HEK293T (cell line): ENCODE results near the gene SLC25A33.

Experiments
- ARNT ChIP-seq: fragments of 450-650 bp; IDR thresholded peaks from 2 replicates; pipeline ENCODE4 v1.6.1; 2017; ENCODE audit warnings: mild to moderate bottlenecking
- BHLHE40 ChIP-seq: fragments of 450-650 bp; IDR thresholded peaks from 2 replicates; pipeline ENCODE4 v1.6.1; 2016; ENCODE audit warnings: mild to moderate bottlenecking, moderate library complexity, borderline replicate concordance
- FOXA1 ChIP-seq: fragments of 450-650 bp; IDR thresholded peaks from 2 replicates; pipeline ENCODE4 v1.6.1; 2016; ENCODE audit warnings: mild to moderate bottlenecking
- FOXK2 ChIP-seq: fragments of 450-650 bp; IDR thresholded peaks from 2 replicates; pipeline ENCODE4 v1.6.1; 2016; ENCODE audit warnings: mild to moderate bottlenecking
- FOXM1 ChIP-seq: fragments of 450-650 bp; IDR thresholded peaks from 2 replicates; pipeline ENCODE4 v1.6.1; 2017; ENCODE audit warnings: mild to moderate bottlenecking, borderline replicate concordance
- HDGF ChIP-seq: fragments of 450-650 bp; IDR thresholded peaks from 2 replicates; pipeline ENCODE4 v1.6.1; 2017; ENCODE audit warnings: antibody characterized with exemption, borderline replicate concordance
- L3MBTL2 ChIP-seq: fragments of 450-650 bp; conservative IDR thresholded peaks from 2 replicates; pipeline ENCODE4 v1.6.1; 2016; ENCODE audit warnings: mild to moderate bottlenecking
- NFRKB ChIP-seq: fragments of 450-650 bp; IDR thresholded peaks from 2 replicates; pipeline ENCODE4 v1.6.1; 2016; ENCODE audit warnings: mild to moderate bottlenecking, moderate library complexity
- SP1 ChIP-seq: fragments of 450-650 bp; IDR thresholded peaks from 2 replicates; pipeline ENCODE4 v1.6.1; 2017
- SUZ12 ChIP-seq: fragments of 450-650 bp; IDR thresholded peaks from 2 replicates; pipeline ENCODE4 v1.6.1; 2016; ENCODE audit warnings: mild to moderate bottlenecking
- TARDBP ChIP-seq: fragments of 450-650 bp; IDR thresholded peaks from 2 replicates; pipeline ENCODE4 v1.6.1; 2016
- ZNF384 ChIP-seq: fragments of 450-650 bp; IDR thresholded peaks from 2 replicates; pipeline ENCODE4 v1.6.1; 2016
- TF ChIP-seq, protein P1 (sequence below): fragments of 450-650 bp; IDR thresholded peaks from 2 replicates; pipeline ENCODE4 v1.6.1; 2016

- no peak for TF ChIP-seq HDGF
- no peak for TF ChIP-seq BHLHE40
- TF ChIP-seq TARDBP, result no peak
- no peak for TF ChIP-seq L3MBTL2
- TF ChIP-seq FOXK2, result no peak
- no peak for TF ChIP-seq NFRKB
- TF ChIP-seq SUZ12, result no peak
- TF ChIP-seq, protein P1, sequence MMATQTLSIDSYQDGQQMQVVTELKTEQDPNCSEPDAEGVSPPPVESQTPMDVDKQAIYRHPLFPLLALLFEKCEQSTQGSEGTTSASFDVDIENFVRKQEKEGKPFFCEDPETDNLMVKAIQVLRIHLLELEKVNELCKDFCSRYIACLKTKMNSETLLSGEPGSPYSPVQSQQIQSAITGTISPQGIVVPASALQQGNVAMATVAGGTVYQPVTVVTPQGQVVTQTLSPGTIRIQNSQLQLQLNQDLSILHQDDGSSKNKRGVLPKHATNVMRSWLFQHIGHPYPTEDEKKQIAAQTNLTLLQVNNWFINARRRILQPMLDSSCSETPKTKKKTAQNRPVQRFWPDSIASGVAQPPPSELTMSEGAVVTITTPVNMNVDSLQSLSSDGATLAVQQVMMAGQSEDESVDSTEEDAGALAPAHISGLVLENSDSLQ, result no peak
- TF ChIP-seq ARNT, result no peak
- no peak for TF ChIP-seq ZNF384
- TF ChIP-seq FOXA1, result no peak
- no peak for TF ChIP-seq SP1
- TF ChIP-seq FOXM1, result no peak
These were observed 56.7 kb downstream of the SLC25A33 start for GRCh38 chr1:9595968-9596340.
